Thyroid gland (tissue), 4 donors: ENCODE data around the gene TIMP3. TPM values are rescaled to one million over a fixed set of nuclear protein-coding genes. Genes with fewer than 3 reads are reported as not detected.
"Not testable (repeated sequence)": the region's sequence is repeated elsewhere in the genome, so short reads cannot be mapped to it uniquely, and the experiment has no call there.

Experiments used
- DNase-seq, 2 donors: peaks; one replicate each; pipeline ENCODE4 v3.0.0-alpha.2; 2019
- H3K27ac ChIP-seq, 3 donors: fragments of 200-600 bp; sonication (generic); 1 replicate in 2 of 3; 2 replicates in 1 of 3; pipeline ENCODE4 v1.5.1; 2016 to 2019; ENCODE audit warnings: mild to moderate bottlenecking in 1 of 3, moderate library complexity in 1 of 3
- H3K27me3 ChIP-seq: fragments of 200-600 bp; sonication (generic); one replicate; pipeline ENCODE4 v1.5.1; 2019
- H3K36me3 ChIP-seq, 2 donors: fragments of 200-600 bp; sonication (generic); one replicate each; pipeline ENCODE4 v1.5.1; 2016 to 2019
- H3K4me1 ChIP-seq, 2 donors: fragments of 200-600 bp; sonication (generic); one replicate each; pipeline ENCODE4 v1.5.1; 2017 to 2019
- H3K4me3 ChIP-seq, 3 donors: fragments of 200-600 bp; sonication (generic); replicated peaks in 1 of 3; 1 replicate in 2 of 3; 2 replicates in 1 of 3; pipeline ENCODE4 v1.5.1; 2016; ENCODE audit warnings: mild to moderate bottlenecking in 1 of 3
- H3K9me3 ChIP-seq: fragments of 200-600 bp; sonication (generic); one replicate; pipeline ENCODE4 v1.5.1; 2017
- POLR2A ChIP-seq, 2 donors: fragments of 450-650 bp; IDR thresholded peaks; one replicate each; pipeline ENCODE4 v1.6.1; 2017; ENCODE audit warnings: antibody characterized with exemption in 2 of 2, mild to moderate bottlenecking in 2 of 2, moderate library complexity in 1 of 2
- WGBS, 2 donors: methylation state at CpG; one replicate each; pipeline ENCODE4 v1.1.5; 2017; 5-methylcytosine and 5-hydroxymethylcytosine counted together
- intact Hi-C: fragments of 100-400 bp; cut with DNase I; formaldehyde crosslinking; loops from one replicate; pipeline ENCODE4 v1.15.1; 2023
- total RNA-seq, 4 donors: library from RNA; depleted of rRNA; stranded (reverse); fragments of >200 nt; gene quantifications; one replicate each; pipeline ENCODE4 v1.2.3, GENCODE V29; 2016
- TF ChIP-seq, protein P1 (sequence below), 6 experiments: fragments of 200-600 bp in 3 of 6; fragments of 450-650 bp in 3 of 6; sonication (generic) in 3 of 6; IDR thresholded peaks; one replicate each; pipeline ENCODE4 v1.5.1; 2016 to 2019; ENCODE audit warnings: antibody characterized with exemption in 6 of 6, mild to moderate bottlenecking in 2 of 6, inconsistent platforms in 1 of 6, moderate library complexity in 1 of 6

The TIMP3 gene
- total RNA-seq, 4 donors from 2014 or later = 424 to 772 (median 543) TPM

DNA sequence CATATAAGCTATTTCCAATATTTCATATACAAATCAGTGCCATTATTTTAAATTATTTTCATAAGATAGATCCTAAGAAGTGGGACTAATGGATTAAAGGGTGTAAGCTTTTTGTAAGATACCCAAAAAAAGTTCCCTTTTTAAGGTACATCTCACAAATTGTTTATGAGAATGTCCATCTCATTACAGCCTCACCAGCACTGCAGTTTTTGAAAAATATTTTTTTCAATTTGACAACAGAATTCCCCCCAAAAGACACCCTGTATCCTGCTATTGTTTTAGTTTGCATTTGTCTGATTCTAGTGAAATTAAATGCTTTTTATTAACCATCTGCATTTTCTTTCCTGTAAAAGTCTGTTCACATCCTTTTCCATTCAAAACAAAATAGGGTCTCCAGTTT, 69.0 kb downstream of the TIMP3 start:
- intact Hi-C loops = no loop called here
- H3K27me3 ChIP-seq = no peaks in the 10 kb centered on the region
- no peaks in the 10 kb centered on the region for H3K4me1 ChIP-seq
- H3K9me3 ChIP-seq = no peaks in the 10 kb centered on the region
- H3K36me3 ChIP-seq = no peaks in the 10 kb centered on the region
- no peak overlapping the region for H3K4me3 ChIP-seq
- no peak for DNase-seq
- no peak overlapping the region for H3K27ac ChIP-seq
- TF ChIP-seq, protein P1, sequence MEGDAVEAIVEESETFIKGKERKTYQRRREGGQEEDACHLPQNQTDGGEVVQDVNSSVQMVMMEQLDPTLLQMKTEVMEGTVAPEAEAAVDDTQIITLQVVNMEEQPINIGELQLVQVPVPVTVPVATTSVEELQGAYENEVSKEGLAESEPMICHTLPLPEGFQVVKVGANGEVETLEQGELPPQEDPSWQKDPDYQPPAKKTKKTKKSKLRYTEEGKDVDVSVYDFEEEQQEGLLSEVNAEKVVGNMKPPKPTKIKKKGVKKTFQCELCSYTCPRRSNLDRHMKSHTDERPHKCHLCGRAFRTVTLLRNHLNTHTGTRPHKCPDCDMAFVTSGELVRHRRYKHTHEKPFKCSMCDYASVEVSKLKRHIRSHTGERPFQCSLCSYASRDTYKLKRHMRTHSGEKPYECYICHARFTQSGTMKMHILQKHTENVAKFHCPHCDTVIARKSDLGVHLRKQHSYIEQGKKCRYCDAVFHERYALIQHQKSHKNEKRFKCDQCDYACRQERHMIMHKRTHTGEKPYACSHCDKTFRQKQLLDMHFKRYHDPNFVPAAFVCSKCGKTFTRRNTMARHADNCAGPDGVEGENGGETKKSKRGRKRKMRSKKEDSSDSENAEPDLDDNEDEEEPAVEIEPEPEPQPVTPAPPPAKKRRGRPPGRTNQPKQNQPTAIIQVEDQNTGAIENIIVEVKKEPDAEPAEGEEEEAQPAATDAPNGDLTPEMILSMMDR (IDR thresholded peaks at IDR 0.05) = no peak
- TF ChIP-seq POLR2A (IDR thresholded peaks at IDR 0.05) = no peak

- WGBS, 2 donors = 93 to 94% methylated on average over 5 of the region's 5 CpGs
- H3K36me3 ChIP-seq, H3K4me1 ChIP-seq, H3K4me3 ChIP-seq, intact Hi-C loops, H3K27ac ChIP-seq, H3K27me3 ChIP-seq, H3K9me3 ChIP-seq, DNase-seq: not testable (repeated sequence)
Observed at GRCh38 chr22:32873604-32874003, 72.1 kb downstream of the TIMP3 start.

DNA sequence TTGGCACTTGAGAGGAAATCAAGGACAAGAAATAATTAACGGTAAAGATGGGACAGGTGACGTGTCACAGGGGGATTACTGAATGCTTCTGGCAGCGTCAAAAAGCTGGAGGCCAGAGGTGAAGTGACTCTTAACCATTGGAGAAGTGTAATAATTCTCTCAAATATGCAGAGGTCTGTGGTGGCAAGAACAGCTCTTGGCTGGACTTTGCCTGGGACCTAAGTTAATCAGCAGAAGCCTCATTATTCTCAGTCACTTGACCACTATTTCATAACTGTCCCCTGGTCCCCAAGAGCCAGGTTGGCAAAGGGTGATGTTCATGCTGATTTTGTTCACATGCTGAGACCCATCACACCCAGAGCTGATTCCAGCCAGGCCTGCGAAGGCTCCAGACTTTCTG, 72.9 kb downstream of the TIMP3 start:
- Histone ChIP-seq H3K9me3 (no peaks in the 10 kb centered on the region), H3K36me3 (no peaks in the 10 kb centered on the region), H3K27me3 (no peaks in the 10 kb centered on the region), H3K4me3 (no peak overlapping the region), H3K4me1 (no peaks in the 10 kb centered on the region), H3K27ac (no peak overlapping the region)
- WGBS, 2 donors = 71 to 76% methylated on average over 4 of the region's 4 CpGs
- intact Hi-C loops = no loop called here
- TF ChIP-seq POLR2A (IDR thresholded peaks at IDR 0.05) = no peak
- TF ChIP-seq, protein P1 (IDR thresholded peaks at IDR 0.05) = no peak
- no peak for DNase-seq

DNA sequence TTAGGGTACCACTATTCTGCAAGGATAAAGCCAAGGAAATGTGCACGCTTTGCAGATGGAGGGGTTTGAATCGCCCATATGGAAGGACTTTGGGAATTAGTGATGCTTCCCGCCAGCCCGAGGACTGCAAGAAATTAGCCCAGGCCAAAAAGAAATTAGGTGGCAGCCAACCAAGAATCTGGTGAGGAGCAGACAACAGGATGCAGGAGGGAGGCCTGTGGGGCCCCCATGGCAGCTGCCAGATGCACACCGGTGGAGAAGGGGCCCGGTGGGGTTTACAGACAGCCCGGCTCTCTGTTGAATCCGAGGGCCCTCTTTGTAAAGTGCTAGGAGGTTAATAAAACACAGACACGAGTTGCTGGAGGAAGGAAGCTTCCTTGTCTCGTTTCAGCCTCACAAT, 73.5 kb downstream of the TIMP3 start:
- H3K36me3 ChIP-seq = no peaks in the 10 kb centered on the region
- no peaks in the 10 kb centered on the region for H3K9me3 ChIP-seq
- H3K4me1 ChIP-seq = no peaks in the 10 kb centered on the region
- TF ChIP-seq, protein P1 (IDR thresholded peaks at IDR 0.05) = no peak
- no peak for TF ChIP-seq POLR2A (IDR thresholded peaks at IDR 0.05)
- no peak overlapping the region for H3K27ac ChIP-seq
- H3K4me3 ChIP-seq = no peak overlapping the region
- H3K27me3 ChIP-seq = no peaks in the 10 kb centered on the region
- DNase-seq = no peak
- WGBS, 2 donors = 61 to 75% methylated on average over 10 of the region's 10 CpGs
- intact Hi-C loops = no loop called here

GRCh38 chr22:32876516-32876915, 75.0 kb downstream of the TIMP3 start:
- Histone ChIP-seq H3K27ac (no peak overlapping the region), H3K4me3 (no peak overlapping the region), H3K9me3 (no peaks in the 10 kb centered on the region), H3K36me3 (no peaks in the 10 kb centered on the region), H3K4me1 (peaks cover 0 to 11% of the 10 kb centered on the region in 2 donors), H3K27me3 (no peaks in the 10 kb centered on the region)
- WGBS, 2 donors = 98% methylated on average over 2 of the region's 2 CpGs
- no peak for DNase-seq
- TF ChIP-seq, protein P1 (IDR thresholded peaks at IDR 0.05) = no peak
- TF ChIP-seq POLR2A (IDR thresholded peaks at IDR 0.05) = no peak
- intact Hi-C loops = no loop called here

DNA sequence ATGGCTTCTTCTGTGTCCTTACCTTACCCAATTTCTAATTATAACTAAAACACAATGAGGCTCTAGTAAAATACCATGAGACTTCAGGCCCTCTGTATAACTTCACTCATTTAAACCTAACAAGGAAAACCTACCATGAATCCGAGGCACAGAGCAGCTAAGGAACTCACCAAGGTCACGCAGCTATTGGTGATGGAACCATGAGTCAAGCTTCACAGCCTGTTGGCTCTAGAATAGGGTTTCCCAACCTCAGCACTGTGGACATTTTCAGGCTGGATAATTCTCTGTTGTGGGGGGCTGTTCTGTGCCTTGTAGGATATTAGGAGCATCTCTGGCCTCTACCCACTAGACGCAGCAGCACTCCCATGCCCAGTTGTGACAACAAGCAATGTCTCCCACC, 75.7 kb downstream of the TIMP3 start:
- no peak for DNase-seq
- H3K27me3 ChIP-seq = no peaks in the 10 kb centered on the region
- no peaks in the 10 kb centered on the region for H3K36me3 ChIP-seq
- no peak overlapping the region for H3K4me3 ChIP-seq
- H3K9me3 ChIP-seq = no peaks in the 10 kb centered on the region
- 87 to 97% methylated on average over 3 of the region's 3 CpGs for WGBS, 2 donors
- intact Hi-C loops = no loop called here
- H3K4me1 ChIP-seq = peaks cover 0 to 11% of the 10 kb centered on the region in 2 donors
- H3K27ac ChIP-seq = no peak overlapping the region
- no peak for TF ChIP-seq POLR2A (IDR thresholded peaks at IDR 0.05)
- TF ChIP-seq, protein P1 (IDR thresholded peaks at IDR 0.05) = no peak
